ACC112 (cell line): ENCODE data around the gene AKR7A2.
"Not testable (repeated sequence)": the region's sequence is repeated elsewhere in the genome, so short reads cannot be mapped to it uniquely, and the experiment has no call there.

Experiments
- H2AFZ ChIP-seq: fragments of 200-600 bp; sonication (generic); one replicate; pipeline ENCODE4 v1.6.0; 2017; ENCODE audit warnings: antibody characterized with exemption, low read length; ENCODE audit not compliant: unreplicated experiment
- H3K27ac ChIP-seq: fragments of 200-600 bp; sonication (generic); 2 replicates; pipeline ENCODE4 v1.5.1; 2014; ENCODE audit warnings: low read depth, mild to moderate bottlenecking, antibody characterized with exemption, low read length, moderate library complexity
- H3K27me3 ChIP-seq: fragments of 200-600 bp; sonication (generic); 2 replicates; pipeline ENCODE4 v1.6.1; 2014; ENCODE audit warnings: mild to moderate bottlenecking, antibody characterized with exemption, low read length, moderate library complexity, mixed read lengths; ENCODE audit not compliant: insufficient read depth
- H3K36me3 ChIP-seq: fragments of 200-600 bp; sonication (generic); 2 replicates; pipeline ENCODE4 v1.6.1; 2016; ENCODE audit warnings: mild to moderate bottlenecking, antibody characterized with exemption, low read length, moderate library complexity, mixed read lengths; ENCODE audit not compliant: insufficient read depth
- H3K4me1 ChIP-seq: fragments of 200-600 bp; sonication (generic); one replicate; pipeline ENCODE4 v1.6.1; 2016; ENCODE audit warnings: low read length, mixed read lengths; ENCODE audit not compliant: insufficient read depth, unreplicated experiment, control insufficient read depth
- H3K4me3 ChIP-seq: fragments of 200-600 bp; sonication (generic); 2 replicates; pipeline ENCODE4 v1.5.1; 2014; ENCODE audit warnings: mild to moderate bottlenecking, low read depth, low read length
- H3K79me2 ChIP-seq: fragments of 200-600 bp; sonication (generic); one replicate; pipeline ENCODE4 v1.6.0; 2016; ENCODE audit warnings: low read length; ENCODE audit not compliant: control insufficient read depth, unreplicated experiment, insufficient read depth

Gene AKR7A2

DNA sequence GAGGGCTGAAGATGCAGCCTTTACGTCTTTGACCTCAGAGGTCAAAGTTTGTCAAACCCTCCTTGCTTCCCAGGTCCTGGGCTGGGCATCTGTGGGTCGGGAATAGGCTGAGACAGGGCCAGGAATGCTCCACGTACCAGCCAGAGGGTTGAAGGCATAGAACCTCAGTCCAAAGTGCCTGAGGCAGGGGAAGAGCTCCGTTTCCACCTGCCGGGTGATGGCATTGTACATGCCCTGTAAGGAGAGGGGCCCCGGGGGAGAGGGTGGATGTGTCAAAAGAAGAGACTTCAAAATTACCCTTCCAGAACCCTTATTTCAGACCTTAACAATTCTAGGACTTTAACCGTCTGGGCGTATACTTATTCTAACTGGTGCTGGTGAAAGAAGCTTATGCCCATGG, 27.1 kb downstream of the AKR7A2 start:
- H3K27me3 ChIP-seq: no peaks in the 10 kb centered on the region
- peaks cover 7% of the 10 kb centered on the region; the same call in 1 of the 2 replicates for H3K36me3 ChIP-seq
- H2AFZ ChIP-seq: no peak overlapping the region
- no peaks in the 10 kb centered on the region for H3K4me1 ChIP-seq
- H3K4me3 ChIP-seq: no peak overlapping the region
- no peak overlapping the region for H3K27ac ChIP-seq
- no peaks in the 10 kb centered on the region for H3K79me2 ChIP-seq

DNA sequence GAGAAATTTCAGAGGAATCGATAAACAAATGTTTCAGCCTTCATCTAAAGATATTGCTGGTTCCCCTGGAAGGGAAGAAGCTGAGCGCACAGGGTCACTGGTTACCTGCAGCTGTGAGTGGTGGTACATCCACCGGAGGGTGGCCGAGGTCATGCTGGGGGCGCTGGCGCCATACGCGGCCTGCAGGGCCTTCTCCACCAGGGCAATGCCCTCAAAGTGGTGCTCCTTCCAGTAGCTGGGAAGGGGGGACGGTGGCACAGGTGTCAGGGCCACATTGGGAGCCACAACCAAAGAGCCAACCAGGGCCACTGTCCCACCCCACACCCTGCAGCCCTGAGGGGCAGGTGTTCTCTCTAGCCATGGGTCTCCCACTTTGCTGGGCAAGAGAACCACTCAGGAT, 28.1 kb downstream of the AKR7A2 start:
- no peaks in the 10 kb centered on the region for H3K79me2 ChIP-seq
- H3K4me1 ChIP-seq: no peaks in the 10 kb centered on the region
- no peak overlapping the region for H3K4me3 ChIP-seq
- H2AFZ ChIP-seq: no peak overlapping the region
- H3K27ac ChIP-seq: no peak overlapping the region
- no peaks in the 10 kb centered on the region for H3K27me3 ChIP-seq
- H3K36me3 ChIP-seq: peaks cover 7% of the 10 kb centered on the region; the same call in 1 of the 2 replicates

DNA sequence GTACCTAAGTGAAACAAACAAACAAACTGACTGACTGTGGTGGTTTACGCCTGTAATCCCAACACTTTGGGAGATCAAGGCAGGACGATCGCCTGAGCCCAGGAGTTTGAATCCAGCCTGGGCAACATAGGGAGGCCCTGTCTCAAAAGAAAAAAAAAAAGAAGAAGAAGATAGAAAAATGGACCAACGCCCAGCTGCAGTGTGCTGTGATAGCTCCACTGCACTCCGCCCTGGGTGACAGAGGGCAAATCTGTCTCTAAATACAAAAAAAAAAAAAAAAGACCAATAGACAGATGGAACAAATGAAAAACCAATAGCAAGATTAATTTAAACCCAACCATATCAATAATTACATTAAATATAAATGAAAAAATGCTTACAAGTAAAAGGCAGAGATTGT, 37.3 kb downstream of the AKR7A2 start:
- no peak overlapping the region for H3K4me3 ChIP-seq

DNA sequence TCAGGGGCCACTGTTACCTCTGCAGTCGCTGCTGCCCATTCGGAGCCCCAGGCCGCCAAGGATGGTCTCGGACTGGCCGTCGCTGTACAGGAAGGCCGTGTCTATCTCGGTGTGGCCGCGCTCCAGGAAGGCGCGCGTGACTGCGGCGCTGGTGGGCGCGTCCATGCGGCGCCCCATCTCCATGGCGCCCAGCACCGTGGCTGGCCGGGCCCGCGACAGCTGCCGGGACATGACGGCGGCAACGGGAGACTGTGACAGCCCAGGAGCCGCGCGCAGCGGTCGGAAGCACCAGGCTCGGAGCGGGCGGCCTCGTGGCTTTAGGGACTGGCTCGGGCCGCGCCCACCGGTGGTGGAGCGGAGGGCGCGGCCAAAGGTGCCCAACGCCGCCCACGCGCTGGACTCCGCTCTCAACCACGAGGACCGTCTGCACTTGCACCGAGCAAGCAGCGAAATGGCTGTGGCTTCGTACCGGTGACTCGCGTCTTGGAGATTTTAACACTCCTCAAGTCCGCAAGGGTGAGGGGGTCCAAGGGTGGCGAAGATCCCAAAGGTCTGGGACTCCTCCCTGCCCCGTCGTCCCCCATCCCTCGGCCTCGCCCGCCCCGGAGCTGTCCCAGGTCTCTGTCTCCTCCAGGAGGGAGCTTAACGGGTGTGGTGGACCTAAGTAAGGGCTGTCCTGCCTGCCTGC, 38.0 kb downstream of the AKR7A2 start:
- H2AFZ ChIP-seq, H3K27me3 ChIP-seq, H3K79me2 ChIP-seq, H3K4me1 ChIP-seq, H3K27ac ChIP-seq, H3K4me3 ChIP-seq: not testable (repeated sequence)
- peaks cover 10% of the 10 kb centered on the region; the same call in 1 of the 2 replicates for H3K36me3 ChIP-seq

More for the DNA sequence above, 37.3 kb downstream of the AKR7A2 start:
- peaks cover 10% of the 10 kb centered on the region; the same call in 1 of the 2 replicates for H3K36me3 ChIP-seq
- no peaks in the 10 kb centered on the region for H3K27me3 ChIP-seq
- no peaks in the 10 kb centered on the region for H3K4me1 ChIP-seq
- H3K27ac ChIP-seq: no peak overlapping the region
- no peaks in the 10 kb centered on the region for H3K79me2 ChIP-seq
- H2AFZ ChIP-seq: no peak overlapping the region

DNA sequence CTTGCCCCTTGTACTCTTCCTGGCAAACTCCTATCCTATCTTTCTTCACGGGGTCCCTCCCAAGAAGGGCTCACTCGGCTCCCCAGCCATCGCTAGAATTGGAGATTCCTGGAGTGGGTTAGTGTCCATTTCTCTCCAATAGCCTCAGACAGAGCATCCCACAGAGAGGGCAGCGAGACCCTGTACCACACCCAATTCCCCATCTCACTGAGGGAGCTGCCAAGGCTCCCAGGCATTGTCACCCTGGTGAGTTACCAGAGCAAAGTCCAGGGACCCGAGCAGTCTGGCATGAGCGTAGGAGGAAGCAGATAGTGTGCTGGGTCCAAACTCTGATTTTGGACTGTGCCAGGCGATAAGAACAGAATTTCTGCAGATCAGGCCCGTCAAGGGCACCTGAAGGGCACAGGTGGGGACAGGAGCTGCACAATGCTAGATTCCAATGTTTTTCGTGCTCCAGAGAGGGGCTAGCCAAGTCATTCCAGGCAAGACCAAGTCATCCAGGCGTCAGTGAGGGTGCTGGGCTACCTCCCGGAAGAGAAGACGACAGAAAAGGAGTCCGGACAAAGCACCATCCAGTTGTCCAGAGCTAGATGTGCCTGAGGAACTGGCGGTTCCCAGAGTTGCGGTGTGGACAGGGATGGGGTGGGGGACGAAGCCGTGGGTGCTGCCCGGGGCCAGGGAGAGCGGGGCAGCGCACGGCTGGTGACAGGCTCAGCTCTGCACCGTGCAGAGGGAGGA, 38.7 kb downstream of the AKR7A2 start:
- Histone ChIP-seq H2AFZ (no peak overlapping the region), H3K79me2 (no peaks in the 10 kb centered on the region), H3K4me3 (no peak overlapping the region), H3K27me3 (no peaks in the 10 kb centered on the region), H3K4me1 (no peaks in the 10 kb centered on the region), H3K27ac (no peak overlapping the region), H3K36me3 (peaks cover 10% of the 10 kb centered on the region; the same call in 1 of the 2 replicates)

DNA sequence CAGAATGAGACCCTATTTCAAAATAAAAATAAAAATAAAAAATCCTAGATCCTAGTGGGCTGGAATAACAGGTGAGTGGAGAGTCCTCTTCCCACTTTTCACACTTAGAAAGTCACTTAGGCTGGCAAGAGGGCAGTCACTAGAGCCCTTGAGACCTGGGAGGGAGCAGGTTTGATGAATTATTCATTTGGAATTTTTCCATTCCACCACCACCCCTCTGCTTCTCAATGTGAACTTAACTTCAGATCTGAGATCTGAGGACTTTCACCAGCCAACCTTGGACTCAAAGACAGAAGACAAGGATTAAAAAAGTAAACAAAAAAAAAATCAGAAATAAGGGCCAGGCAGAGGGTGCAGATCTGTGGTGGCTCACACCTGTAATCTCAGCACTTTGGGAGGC, 39.9 kb downstream of the AKR7A2 start:
- Histone ChIP-seq H3K36me3 (peaks cover 5% of the 10 kb centered on the region; the same call in 1 of the 2 replicates), H3K79me2 (no peaks in the 10 kb centered on the region), H3K4me1 (no peaks in the 10 kb centered on the region), H3K27ac (no peak overlapping the region), H3K27me3 (no peaks in the 10 kb centered on the region), H3K4me3 (no peak overlapping the region), H2AFZ (no peak overlapping the region)

DNA sequence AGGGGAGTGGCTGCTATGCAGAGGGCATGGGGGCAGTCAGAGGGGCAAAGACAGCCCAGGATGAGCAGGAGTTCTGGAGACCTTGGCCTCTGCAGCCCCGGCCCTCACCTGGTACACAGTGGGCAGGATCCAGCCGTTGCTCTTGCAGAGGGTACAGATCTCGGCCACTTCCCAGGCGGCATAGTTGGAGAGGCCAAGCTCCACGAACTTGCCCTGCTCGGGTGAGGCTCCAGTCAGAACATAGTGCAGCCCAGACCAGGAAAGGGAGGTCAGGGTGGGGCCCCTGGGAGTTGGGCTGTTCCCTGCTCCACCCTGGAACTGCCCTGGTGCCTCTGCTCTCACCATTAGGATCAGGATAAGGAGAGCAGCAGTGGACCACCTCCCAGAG, 41.6 kb downstream of the AKR7A2 start:
- H3K4me1 ChIP-seq, H3K36me3 ChIP-seq, H3K27me3 ChIP-seq, H3K4me3 ChIP-seq, H2AFZ ChIP-seq, H3K79me2 ChIP-seq, H3K27ac ChIP-seq: not testable (repeated sequence)

DNA sequence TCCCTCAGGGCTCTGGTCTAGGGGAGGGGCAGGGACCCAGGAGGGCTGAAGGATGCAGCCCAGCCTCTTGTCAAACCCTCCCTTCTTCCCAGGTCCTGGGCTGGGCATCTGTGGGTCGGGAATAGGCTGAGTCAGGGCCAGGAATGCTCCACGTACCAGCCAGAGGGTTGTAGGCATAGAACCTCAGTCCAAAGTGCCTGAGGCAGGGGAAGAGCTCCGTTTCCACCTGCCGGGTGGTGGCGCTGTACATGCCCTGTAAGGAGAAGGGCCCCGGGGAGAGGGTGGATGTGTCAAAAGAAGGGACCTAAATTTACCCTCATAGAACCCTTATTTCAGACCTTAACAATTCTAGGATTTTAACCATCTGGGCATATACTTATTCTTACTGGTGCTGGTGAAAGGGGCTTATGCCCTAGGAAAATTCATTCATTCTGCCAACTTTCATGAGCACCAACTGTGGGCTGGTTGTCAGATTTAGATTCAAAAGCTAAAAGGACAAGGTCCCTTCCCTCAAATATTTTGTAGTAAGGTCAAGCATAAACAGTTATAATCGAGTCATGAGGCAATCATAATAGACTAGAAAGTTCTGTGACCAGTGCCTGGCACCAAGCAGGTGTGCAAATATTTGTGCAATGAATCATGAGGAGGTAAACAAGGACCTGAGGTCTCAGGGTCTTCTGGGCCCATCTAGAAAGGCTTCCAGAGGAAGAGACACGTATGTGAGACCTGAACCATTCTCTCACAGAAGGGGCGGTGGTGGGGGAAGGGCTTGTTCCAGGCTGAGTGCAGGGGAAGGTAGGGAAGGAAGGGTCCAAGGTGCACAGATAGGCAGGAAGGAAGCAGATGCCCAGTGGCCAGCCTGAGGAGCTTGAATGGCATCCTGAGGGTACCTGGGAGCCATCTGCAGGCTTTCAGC, 42.3 kb downstream of the AKR7A2 start:
- not testable (repeated sequence) for H3K27ac ChIP-seq, H3K79me2 ChIP-seq, H3K4me1 ChIP-seq, H2AFZ ChIP-seq, H3K36me3 ChIP-seq, H3K4me3 ChIP-seq, H3K27me3 ChIP-seq

DNA sequence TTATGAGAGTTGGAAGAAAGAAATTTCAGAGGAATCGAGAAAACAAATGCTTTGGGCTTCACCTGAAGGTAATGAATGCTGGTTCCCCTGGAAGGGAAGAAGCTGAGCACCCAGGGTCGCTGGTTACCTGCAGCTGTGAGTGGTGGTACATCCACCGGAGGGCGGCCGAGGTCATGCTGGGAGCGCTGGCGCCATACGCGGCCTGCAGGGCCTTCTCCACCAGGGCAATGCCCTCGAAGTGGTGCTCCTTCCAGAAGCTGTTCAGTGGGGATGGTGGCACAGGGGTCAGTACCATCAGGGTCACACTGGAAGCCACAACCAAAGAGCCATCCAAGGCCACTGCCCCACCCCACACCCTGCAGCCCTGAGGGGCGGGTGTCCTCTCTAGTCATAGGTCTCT, 43.5 kb downstream of the AKR7A2 start:
- Histone ChIP-seq H3K4me1 (no peaks in the 10 kb centered on the region), H3K27me3 (no peaks in the 10 kb centered on the region), H2AFZ (no peak overlapping the region), H3K36me3 (no peaks in the 10 kb centered on the region), H3K79me2 (no peaks in the 10 kb centered on the region), H3K27ac (no peak overlapping the region), H3K4me3 (no peak overlapping the region)

DNA sequence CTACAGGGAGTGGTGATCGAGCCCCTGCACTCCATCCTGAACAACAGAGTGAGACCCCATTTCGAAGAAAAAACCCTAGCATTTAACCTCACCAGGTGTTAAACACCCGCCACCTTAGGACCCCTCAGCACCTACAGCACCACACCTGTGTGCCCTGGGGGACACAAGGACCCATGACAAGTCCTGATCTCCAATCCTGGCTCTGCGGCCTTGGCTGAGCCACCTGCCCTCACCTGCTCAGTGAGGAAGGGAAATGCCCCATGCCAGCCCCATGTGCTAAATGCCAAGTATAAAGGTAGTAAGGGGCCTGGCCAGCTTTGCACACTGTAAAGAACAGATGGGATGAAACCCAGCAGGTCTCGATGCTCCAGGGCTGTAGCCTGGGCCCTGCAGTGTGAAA, 49.2 kb downstream of the AKR7A2 start:
- Histone ChIP-seq H2AFZ (no peak overlapping the region), H3K4me3 (no peak overlapping the region), H3K27me3 (no peaks in the 10 kb centered on the region), H3K4me1 (peaks cover 11% of the 10 kb centered on the region), H3K79me2 (no peaks in the 10 kb centered on the region), H3K36me3 (peaks cover 15% of the 10 kb centered on the region; the same call in 1 of the 2 replicates), H3K27ac (no peak overlapping the region)
